Body of pancreas (tissue), 4 donors: ENCODE measurements around the gene BRPF1. TPM values are rescaled to one million over a fixed set of nuclear protein-coding genes. Genes with fewer than 3 reads are reported as not detected.
A peak's percentile ranks its signal among the peaks of the same experiment; 100 is the strongest.
"Not testable (repeated sequence)": the region's sequence is repeated elsewhere in the genome, so short reads cannot be mapped to it uniquely, and the experiment has no call there.

Experiments used
- ATAC-seq: fragments of 150-250 bp; one replicate; pipeline ENCODE4 v1.9.1; 2016
- DNase-seq, 4 donors: peaks; one replicate each; pipeline ENCODE4 v3.0.0-alpha.2; 2019
- H3K27ac ChIP-seq, 4 donors: fragments of 200-600 bp; sonication (generic); 1 replicate in 3 of 4; 2 replicates in 1 of 4; pipeline versions ENCODE4 v1.5.1 to v1.6.1; 2016 to 2019; ENCODE audit warnings: mild to moderate bottlenecking in 1 of 4, mixed read lengths in 1 of 4, moderate library complexity in 1 of 4
- H3K27me3 ChIP-seq, 2 donors: fragments of 200-600 bp; sonication (generic); one replicate each; pipeline ENCODE4 v1.6.0; 2016; ENCODE audit warnings: mild to moderate bottlenecking in 1 of 2
- H3K36me3 ChIP-seq, 2 donors: fragments of 200-600 bp; sonication (generic); replicated peaks in 1 of 2; 2 replicates each; pipeline ENCODE4 v1.5.1; 2016; ENCODE audit warnings: low read depth in 2 of 2; ENCODE audit not compliant: insufficient read depth in 1 of 2
- H3K4me1 ChIP-seq: fragments of 200-600 bp; sonication (generic); one replicate; pipeline ENCODE4 v1.6.0; 2016
- H3K4me3 ChIP-seq, 2 donors: fragments of 200-600 bp; sonication (generic); 1 replicate in 1 of 2; 2 replicates in 1 of 2; pipeline ENCODE4 v1.5.1; 2016 to 2019
- H3K9me3 ChIP-seq, 3 donors: fragments of 200-600 bp; sonication (generic); 1 replicate in 2 of 3; 2 replicates in 1 of 3; pipeline ENCODE4 v1.5.1; 2016
- POLR2A ChIP-seq, 3 donors: fragments of 450-650 bp; IDR thresholded peaks; one replicate each; pipeline ENCODE4 v1.6.1; 2016; ENCODE audit warnings: antibody characterized with exemption in 3 of 3, mild to moderate bottlenecking in 2 of 3
- WGBS, 2 donors: methylation state at CpG; one replicate each; pipeline ENCODE4 v1.1.5; 2017; 5-methylcytosine and 5-hydroxymethylcytosine counted together
- intact Hi-C: fragments of 100-400 bp; cut with DNase I; formaldehyde crosslinking; loops from one replicate; pipeline ENCODE4 v1.15.1; 2023
- total RNA-seq, 2 donors: library from RNA; depleted of rRNA; stranded (reverse); fragments of >200 nt; gene quantifications; one replicate each; pipeline ENCODE4 v1.1.0, GENCODE V29; 2016
- TF ChIP-seq, protein P1 (sequence below), 7 experiments: fragments of 450-650 bp in 4 of 7; fragments of 200-600 bp in 3 of 7; sonication (generic) in 3 of 7; IDR thresholded peaks; one replicate each; pipeline ENCODE4 v1.5.1; 2016 to 2019; ENCODE audit warnings: antibody characterized with exemption in 7 of 7

The BRPF1 gene
- total RNA-seq, 2 donors from 2014 or later = 9.6 to 10.9 TPM

DNA sequence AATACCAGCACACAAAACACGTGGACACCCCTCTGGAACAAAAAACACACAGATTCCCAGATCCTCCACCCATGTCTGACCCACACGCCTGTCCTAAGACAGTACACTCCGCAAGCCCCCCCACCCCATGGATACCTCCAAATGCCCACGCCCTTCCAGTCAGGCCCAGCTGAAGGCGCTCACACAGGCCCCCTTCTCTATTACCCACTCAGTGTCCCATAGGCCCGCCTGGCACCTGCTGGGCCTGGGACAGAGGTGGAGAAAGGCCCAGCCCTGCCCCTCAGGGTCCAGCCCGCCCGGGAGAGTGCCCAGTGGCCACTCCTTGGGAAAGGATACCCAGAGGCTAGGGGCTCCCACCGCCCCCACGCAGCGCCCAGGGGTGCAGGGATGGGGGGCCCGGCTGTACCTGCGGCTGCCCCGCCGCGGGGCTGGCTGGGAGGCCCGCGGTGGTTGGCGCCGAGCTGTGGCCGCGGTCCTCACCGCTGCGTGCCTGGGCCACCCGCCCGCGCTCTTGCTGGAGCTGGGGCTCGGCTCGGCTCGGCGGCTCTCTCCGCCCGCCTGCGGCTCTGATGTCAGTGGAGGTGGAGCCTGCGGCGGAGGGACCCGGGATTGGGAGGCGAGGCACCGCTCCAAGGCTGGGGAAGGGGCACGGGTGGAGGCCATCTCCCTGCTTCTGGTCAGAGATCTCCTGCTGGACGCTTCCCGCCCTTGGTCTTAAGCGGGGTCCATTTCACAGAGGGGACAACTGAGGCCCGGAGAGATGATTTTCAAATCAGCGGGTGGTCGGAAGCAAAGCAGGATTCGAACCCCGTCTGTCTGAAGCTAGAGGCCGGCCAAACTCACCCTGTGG is 38.1 kb downstream of the BRPF1 start, which contains the start of gene CAMK1:
Gene CAMK1, minus strand, starts transcription at position 522 of the 850 bp plus-strand sequence. CDS start 2,198 bp downstream, outside the sequence.
- Histone ChIP-seq H3K27me3 (no peaks in the 10 kb centered on the region), H3K4me3 (peak within 1 kb of the TSS; percentile 26 to 47), H3K36me3 (no peaks in the 10 kb centered on the region), H3K27ac (peak within 1 kb of the TSS; percentile 55 to 84 (median 80)), H3K9me3 (no peaks in the 10 kb centered on the region), H3K4me1 (peaks cover 35% of the 10 kb centered on the region)
- 4 to 14% methylated on average over 6 to 49 of the region's 49 CpGs for whole genome bisulfite sequencing, 2 donors
- intact Hi-C loops = no loop called here
- ATAC-seq = peak; percentile 88
- peak; percentile 59 to 66 (median 65) for TF ChIP-seq POLR2A (IDR thresholded peaks at IDR 0.05)
- TF ChIP-seq, protein P1, sequence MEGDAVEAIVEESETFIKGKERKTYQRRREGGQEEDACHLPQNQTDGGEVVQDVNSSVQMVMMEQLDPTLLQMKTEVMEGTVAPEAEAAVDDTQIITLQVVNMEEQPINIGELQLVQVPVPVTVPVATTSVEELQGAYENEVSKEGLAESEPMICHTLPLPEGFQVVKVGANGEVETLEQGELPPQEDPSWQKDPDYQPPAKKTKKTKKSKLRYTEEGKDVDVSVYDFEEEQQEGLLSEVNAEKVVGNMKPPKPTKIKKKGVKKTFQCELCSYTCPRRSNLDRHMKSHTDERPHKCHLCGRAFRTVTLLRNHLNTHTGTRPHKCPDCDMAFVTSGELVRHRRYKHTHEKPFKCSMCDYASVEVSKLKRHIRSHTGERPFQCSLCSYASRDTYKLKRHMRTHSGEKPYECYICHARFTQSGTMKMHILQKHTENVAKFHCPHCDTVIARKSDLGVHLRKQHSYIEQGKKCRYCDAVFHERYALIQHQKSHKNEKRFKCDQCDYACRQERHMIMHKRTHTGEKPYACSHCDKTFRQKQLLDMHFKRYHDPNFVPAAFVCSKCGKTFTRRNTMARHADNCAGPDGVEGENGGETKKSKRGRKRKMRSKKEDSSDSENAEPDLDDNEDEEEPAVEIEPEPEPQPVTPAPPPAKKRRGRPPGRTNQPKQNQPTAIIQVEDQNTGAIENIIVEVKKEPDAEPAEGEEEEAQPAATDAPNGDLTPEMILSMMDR (IDR thresholded peaks at IDR 0.05) = no peak
- peak; percentile 77 to 86 (median 84) for DNase-seq

DNA sequence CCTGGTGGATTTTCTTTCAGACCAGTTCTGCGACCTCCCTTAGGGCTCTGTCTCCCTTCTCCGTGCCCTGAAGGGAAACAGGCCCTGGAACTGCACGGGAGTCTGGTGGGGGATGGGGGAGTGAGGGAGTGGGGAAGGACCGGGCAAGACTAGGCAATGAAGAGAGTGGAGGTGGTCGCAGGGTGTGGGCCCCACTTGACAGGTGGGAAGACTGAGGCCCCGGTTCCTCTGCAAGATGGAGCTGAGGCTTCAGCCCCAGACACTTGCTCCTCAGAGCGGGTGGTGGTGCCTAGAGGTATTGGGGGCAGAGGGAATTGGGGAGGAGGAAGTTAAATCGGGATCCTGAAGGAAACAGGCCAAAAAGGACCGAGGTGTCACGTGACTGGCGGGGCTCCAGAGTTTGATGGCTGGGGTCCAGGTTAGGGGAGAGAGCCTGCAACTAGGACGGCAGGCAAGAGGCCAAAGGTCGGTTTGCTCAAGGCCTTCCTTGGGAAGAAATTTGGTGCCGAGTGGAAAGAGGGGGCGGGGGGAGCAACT is 38.8 kb downstream of the BRPF1 start:
- intact Hi-C loops = no loop called here
- no peak for TF ChIP-seq POLR2A (IDR thresholded peaks at IDR 0.05)
- TF ChIP-seq, protein P1 (IDR thresholded peaks at IDR 0.05) = no peak
- Histone ChIP-seq H3K4me1 (peaks cover 35% of the 10 kb centered on the region), H3K27ac (peak overlapping the region; percentile 55 to 84 (median 80)), H3K4me3 (peak overlapping the region; percentile 26 to 47), H3K27me3 (no peaks in the 10 kb centered on the region), H3K9me3 (no peaks in the 10 kb centered on the region), H3K36me3 (no peaks in the 10 kb centered on the region)
- 4 to 9% methylated on average over 13 to 15 of the region's 15 CpGs for WGBS, 2 donors
- peak; percentile 94 to 98 (median 96) for DNase-seq
- ATAC-seq = peak; percentile 79

DNA sequence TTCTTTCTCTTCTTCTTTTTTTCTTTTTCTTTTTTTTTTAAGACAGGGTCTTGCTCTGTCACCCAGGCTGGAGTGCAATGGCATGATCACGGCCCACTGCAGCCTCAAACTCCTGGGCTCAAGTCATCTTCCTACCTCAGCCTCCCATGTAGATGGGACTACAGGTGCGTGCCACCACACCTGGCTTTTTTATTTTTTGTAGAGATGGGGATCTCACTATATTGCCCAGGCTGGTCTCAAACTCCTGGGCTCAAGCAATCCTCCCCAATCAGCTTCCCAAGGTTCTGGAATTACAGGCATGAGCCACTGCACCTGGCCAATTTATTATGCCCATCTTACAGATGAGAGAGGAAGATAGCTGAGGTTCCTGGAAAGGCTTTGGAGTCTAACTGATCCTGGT is 39.5 kb downstream of the BRPF1 start:
- H3K4me3 ChIP-seq, ATAC-seq, intact Hi-C loops, H3K36me3 ChIP-seq, DNase-seq, H3K9me3 ChIP-seq, H3K27me3 ChIP-seq: not testable (repeated sequence)
- peak overlapping the region in 3 of 4 donors; percentile 79 to 84 (median 81) for H3K27ac ChIP-seq
- peaks cover 35% of the 10 kb centered on the region for H3K4me1 ChIP-seq
- WGBS, 2 donors = 95 to 96% methylated on average over 2 of the region's 2 CpGs

DNA sequence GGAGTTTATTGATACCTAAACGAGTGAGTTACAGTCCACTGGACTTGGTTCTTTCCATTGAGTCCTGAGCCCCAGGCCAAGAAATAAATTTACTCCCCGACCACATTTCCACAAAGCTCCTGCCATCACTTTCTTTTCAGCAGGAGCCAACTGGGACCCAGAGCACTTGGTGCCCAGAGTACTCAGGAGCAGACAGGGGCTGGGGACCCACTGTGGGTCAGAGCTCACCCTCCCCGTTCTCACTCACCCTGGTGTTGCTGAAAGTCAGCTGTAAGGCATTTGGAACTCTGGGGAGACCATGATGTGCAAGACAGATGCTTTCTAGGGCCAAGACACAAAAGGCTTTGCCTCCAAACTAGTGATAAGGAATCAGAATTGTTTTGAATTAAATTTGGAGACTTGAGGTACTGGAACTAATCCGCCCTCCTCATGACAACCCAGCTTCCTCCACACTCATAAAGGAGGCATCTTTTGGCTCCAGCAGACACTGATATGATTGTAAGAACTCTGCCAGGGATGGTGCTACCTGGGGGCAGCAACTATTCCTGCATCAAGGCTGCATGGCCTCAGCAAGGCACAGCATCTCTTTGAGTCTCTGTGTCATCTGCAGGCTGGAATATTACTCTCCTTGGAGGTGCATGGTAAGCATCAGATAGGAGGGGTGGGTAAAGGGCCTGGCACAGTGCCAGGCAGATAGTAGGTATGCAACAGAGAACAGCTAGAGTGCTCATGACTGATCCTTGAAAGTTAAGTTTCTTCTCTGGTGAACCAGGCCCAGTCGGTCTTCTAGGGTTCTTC is 45.6 kb downstream of the BRPF1 start:
- no peak overlapping the region for H3K4me3 ChIP-seq
- no peaks in the 10 kb centered on the region for H3K27me3 ChIP-seq
- no peaks in the 10 kb centered on the region for H3K4me1 ChIP-seq
- TF ChIP-seq, protein P1 (IDR thresholded peaks at IDR 0.05) = no peak
- no peak for TF ChIP-seq POLR2A (IDR thresholded peaks at IDR 0.05)
- no peak overlapping the region for H3K27ac ChIP-seq
- ATAC-seq = no peak
- peaks cover 0 to 3% of the 10 kb centered on the region in 2 donors for H3K36me3 ChIP-seq
- 75 to 78% methylated on average over 5 of the region's 5 CpGs for WGBS, 2 donors
- H3K9me3 ChIP-seq = no peaks in the 10 kb centered on the region
- intact Hi-C loops = no loop called here
- DNase-seq = no peak

DNA sequence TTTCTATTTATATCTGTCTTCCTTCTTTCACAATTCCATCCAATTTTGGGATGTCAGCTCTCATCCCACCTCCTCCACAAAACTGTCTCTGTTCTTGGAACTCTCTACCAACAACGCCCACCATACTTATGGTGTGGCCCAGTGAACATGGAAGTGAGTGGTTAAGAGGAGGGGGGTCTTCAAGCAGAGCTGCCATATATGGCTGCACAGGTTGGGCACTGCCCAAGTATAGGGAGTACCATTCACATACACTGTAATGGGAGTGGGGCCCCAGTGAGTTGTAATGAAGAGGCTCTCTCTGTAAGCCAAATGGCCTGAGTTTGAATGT is 46.1 kb downstream of the BRPF1 start:
- TF ChIP-seq, protein P1 (IDR thresholded peaks at IDR 0.05) = no peak
- TF ChIP-seq POLR2A (IDR thresholded peaks at IDR 0.05) = no peak
- intact Hi-C loops = no loop called here
- no peaks in the 10 kb centered on the region for H3K9me3 ChIP-seq
- DNase-seq = no peak
- H3K27ac ChIP-seq = no peak overlapping the region
- 59 to 69% methylated on average over 1 of the region's 1 CpG for WGBS, 2 donors
- no peak overlapping the region for H3K4me3 ChIP-seq
- H3K27me3 ChIP-seq = no peaks in the 10 kb centered on the region
- ATAC-seq = no peak
- peaks cover 0 to 3% of the 10 kb centered on the region in 2 donors for H3K36me3 ChIP-seq
- H3K4me1 ChIP-seq = no peaks in the 10 kb centered on the region
